GM12891 (cell line): Measurements from ENCODE around the gene IL27RA.

Experiments used
- PAX5 ChIP-seq: IDR thresholded peaks from 2 replicates; pipeline ENCODE4 v1.6.1; 2011; ENCODE audit warnings: low read length, moderate library complexity, mild to moderate bottlenecking; ENCODE audit not compliant: insufficient read depth, severe bottlenecking
- POLR2A ChIP-seq: IDR thresholded peaks from 2 replicates; pipeline ENCODE4 v1.6.1; 2011; ENCODE audit warnings: low read depth, low read length, control low read depth
- POLR2AphosphoS5 ChIP-seq: IDR thresholded peaks from 2 replicates; pipeline ENCODE4 v1.6.1; 2011; ENCODE audit warnings: low read depth, low read length, control low read depth
- TAF1 ChIP-seq: IDR thresholded peaks from 2 replicates; pipeline ENCODE4 v1.6.1; 2011; ENCODE audit warnings: low read depth, low read length, control low read depth

GRCh38 chr19:14054721-14055120 is 23.2 kb downstream of the IL27RA start:
- no peak for TF ChIP-seq POLR2AphosphoS5
- no peak for TF ChIP-seq POLR2A
- no peak for TF ChIP-seq PAX5
- no peak for TF ChIP-seq TAF1
